Colonic mucosa (tissue), 4 donors: Measurements from ENCODE around the gene CARMIL1. TPM values are rescaled to one million over a fixed set of nuclear protein-coding genes. Genes with fewer than 3 reads are reported as not detected.

Experiments
- DNase-seq: peaks from one replicate; pipeline ENCODE4 v3.0.0-alpha.2; 2020
- H3K27ac ChIP-seq: fragments of 200-600 bp; one replicate; pipeline ENCODE4 v1.8.0; 2021
- H3K27me3 ChIP-seq: fragments of 200-600 bp; one replicate; pipeline ENCODE4 v1.8.0; 2021
- H3K36me3 ChIP-seq: fragments of 200-600 bp; one replicate; pipeline ENCODE4 v1.8.0; 2021
- H3K4me1 ChIP-seq: fragments of 200-600 bp; one replicate; pipeline ENCODE4 v1.8.0; 2021; ENCODE audit warnings: mild to moderate bottlenecking
- H3K4me3 ChIP-seq: fragments of 200-600 bp; one replicate; pipeline ENCODE4 v1.8.0; 2021
- H3K9ac ChIP-seq, 2 donors: one replicate each; pipeline ENCODE4 v1.7.0; 2013; ENCODE audit warnings: control low read depth in 2 of 2, low read depth in 2 of 2, low read length in 2 of 2
- H3K9me3 ChIP-seq: fragments of 200-600 bp; one replicate; pipeline ENCODE4 v1.8.0; 2021
- CTCF ChIP-seq: fragments of 200-600 bp; IDR thresholded peaks from one replicate; pipeline ENCODE4 v1.8.0; 2022; ENCODE audit warnings: antibody characterized with exemption, mild to moderate bottlenecking
- intact Hi-C: fragments of 100-400 bp; cut with DNase I; formaldehyde crosslinking; loops from one replicate; pipeline ENCODE4 v1.14.1; 2022
- total RNA-seq, 2 donors: library from RNA; stranded (reverse); fragmentation: NEBNext Ultra II Directional in 1 of 2; extraction: Animal tissue kit (Norgen Biotek cat#: 25700) in 1 of 2; gene quantifications; one replicate each; pipeline ENCODE4 v1.2.1, GENCODE V29; 2021
- donor health status: healthy.
- donor health status: DM: no; HTN: no; CAD: no.
- donor health status: DM: no; HTN: no; CAD: no.

The CARMIL1 gene
- total RNA-seq, 2 donors from 2014 or later: 38.6 to 50.2 TPM

- no peak for TF ChIP-seq CTCF
- Histone ChIP-seq H3K9ac (no peak overlapping the region), H3K4me1 (peaks cover 7% of the 10 kb centered on the region), H3K36me3 (no peaks in the 10 kb centered on the region), H3K9me3 (no peaks in the 10 kb centered on the region), H3K27me3 (no peaks in the 10 kb centered on the region), H3K4me3 (no peak overlapping the region), H3K27ac (peak overlapping the region; percentile 59)
- DNase-seq: no peak
- intact Hi-C loops: no loop called here
Measured at GRCh38 chr6:25301362-25301761, 22.2 kb downstream of the CARMIL1 start.

GRCh38 chr6:25302151-25302550, 23.0 kb downstream of the CARMIL1 start:
- Histone ChIP-seq H3K4me1 (peaks cover 7% of the 10 kb centered on the region), H3K9ac (no peak overlapping the region), H3K27ac (peak overlapping the region; percentile 59), H3K27me3 (no peaks in the 10 kb centered on the region), H3K36me3 (no peaks in the 10 kb centered on the region), H3K4me3 (no peak overlapping the region), H3K9me3 (no peaks in the 10 kb centered on the region)
- no peak for DNase-seq
- no peak for TF ChIP-seq CTCF
- intact Hi-C loops: no loop called here

DNA sequence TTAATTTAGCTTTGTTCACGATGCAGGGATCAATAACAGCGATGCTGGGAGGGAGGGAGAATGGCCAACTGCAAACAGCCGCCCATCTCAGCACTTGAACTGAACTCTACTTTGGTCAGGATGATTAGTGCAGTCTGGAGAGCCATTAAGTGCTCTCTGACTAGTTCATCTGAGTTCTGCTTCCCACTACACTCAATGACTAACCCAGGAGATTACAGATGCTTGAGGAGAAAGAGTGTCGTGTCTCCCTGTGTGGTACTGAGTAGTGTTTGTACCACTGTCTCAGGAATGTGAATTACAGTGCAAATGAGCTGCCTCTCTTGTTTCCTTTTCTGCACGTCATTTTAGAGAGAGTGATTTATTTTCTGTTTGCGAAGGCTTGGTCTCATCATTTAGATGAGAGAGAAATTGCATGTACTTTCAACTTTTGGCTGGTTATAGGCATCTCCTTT, 23.5 kb downstream of the CARMIL1 start:
- no peaks in the 10 kb centered on the region for H3K27me3 ChIP-seq
- intact Hi-C loops: no loop called here
- no peak for TF ChIP-seq CTCF
- no peaks in the 10 kb centered on the region for H3K9me3 ChIP-seq
- H3K4me3 ChIP-seq: no peak overlapping the region
- no peaks in the 10 kb centered on the region for H3K36me3 ChIP-seq
- DNase-seq: no peak
- H3K27ac ChIP-seq: peak overlapping the region; percentile 59
- H3K4me1 ChIP-seq: peaks cover 7% of the 10 kb centered on the region
- H3K9ac ChIP-seq: peak overlapping the region in 1 of 2 donors; percentile 19

- intact Hi-C loops: no loop called here
- Histone ChIP-seq H3K36me3 (no peaks in the 10 kb centered on the region), H3K4me1 (peaks cover 7% of the 10 kb centered on the region), H3K9me3 (no peaks in the 10 kb centered on the region), H3K27me3 (no peaks in the 10 kb centered on the region), H3K9ac (no peak overlapping the region), H3K4me3 (no peak overlapping the region), H3K27ac (peak overlapping the region; percentile 59)
- peak; percentile 32 for DNase-seq
- TF ChIP-seq CTCF: no peak
Measured at GRCh38 chr6:25303254-25303653, 24.1 kb downstream of the CARMIL1 start.

DNA sequence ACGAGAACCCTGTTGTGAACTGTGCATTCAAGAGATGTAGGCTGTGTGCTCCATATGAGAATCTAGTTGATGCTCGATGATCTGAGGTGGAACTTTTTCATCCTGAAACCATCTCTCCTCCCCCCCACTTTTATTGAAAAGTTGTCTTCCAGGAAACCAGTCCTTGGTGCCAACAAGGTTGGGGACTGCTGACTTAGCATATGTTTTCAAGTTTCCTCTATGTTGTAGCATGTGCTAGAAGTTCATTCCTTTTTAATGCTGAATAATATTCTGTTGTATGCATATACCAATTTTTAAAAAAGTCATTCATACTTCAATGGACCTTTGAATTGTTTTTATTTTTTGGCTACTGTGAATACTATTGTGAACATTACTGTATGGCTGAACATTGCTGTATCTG, 27.2 kb downstream of the CARMIL1 start:
- intact Hi-C loops: no loop called here
- no peak overlapping the region for H3K4me3 ChIP-seq
- peaks cover 7% of the 10 kb centered on the region for H3K4me1 ChIP-seq

More for the DNA sequence above, 27.2 kb downstream of the CARMIL1 start:
- DNase-seq: no peak
- H3K9ac ChIP-seq: no peak overlapping the region
- H3K27me3 ChIP-seq: no peaks in the 10 kb centered on the region
- no peaks in the 10 kb centered on the region for H3K9me3 ChIP-seq
- no peaks in the 10 kb centered on the region for H3K36me3 ChIP-seq
- TF ChIP-seq CTCF: no peak
- no peak overlapping the region for H3K27ac ChIP-seq
